Progenitor cell of endocrine pancreas (in vitro differentiated cells): ENCODE results near the gene CCDC88B. TPM values are rescaled to one million over a fixed set of nuclear protein-coding genes. Genes with fewer than 3 reads are reported as not detected.

Experiments
- DNase-seq: peaks from one replicate; pipeline ENCODE4 v3.0.0; 2021; ENCODE audit warnings: low spot score; ENCODE audit not compliant: unreplicated experiment
- H3K27ac Mint-ChIP-seq: 2 replicates; pipeline ENCODE4 v1.8.0; 2021; ENCODE audit warnings: mild to moderate bottlenecking, moderate library complexity, mixed read lengths
- H3K27me3 Mint-ChIP-seq: 2 replicates; pipeline ENCODE4 v1.8.0; 2021; ENCODE audit warnings: mixed read lengths
- H3K36me3 Mint-ChIP-seq: 2 replicates; pipeline ENCODE4 v1.8.0; 2022; ENCODE audit warnings: mixed read lengths; ENCODE audit not compliant: insufficient read depth
- H3K4me1 Mint-ChIP-seq: 2 replicates; pipeline ENCODE4 v1.8.0; 2021; ENCODE audit warnings: low read depth, mixed read lengths
- H3K4me3 Mint-ChIP-seq: 2 replicates; pipeline ENCODE4 v1.8.0; 2021; ENCODE audit warnings: low read depth, mild to moderate bottlenecking, moderate library complexity, mixed read lengths
- H3K9me3 Mint-ChIP-seq: 2 replicates; pipeline ENCODE4 v1.8.0; 2021; ENCODE audit warnings: low read depth, mixed read lengths
- CTCF ChIP-seq: fragments of 200-600 bp; sonication (generic); IDR thresholded peaks from one replicate; pipeline ENCODE4 v1.5.0; 2021; ENCODE audit warnings: antibody characterized with exemption, mild to moderate bottlenecking; ENCODE audit not compliant: unreplicated experiment
- total RNA-seq: library from RNA; stranded (reverse); gene quantifications from 2 replicates; pipeline ENCODE4 v1.2.1, GENCODE V29; 2021

CCDC88B gene
- total RNA-seq, 1 donor from 2014 or later = 4.3 TPM

GRCh38 chr11:64304032-64304315 is 36.0 kb upstream of the CCDC88B start:
- no peak for DNase-seq
- H3K4me1 Mint-ChIP-seq = peaks cover 14% of the 10 kb centered on the region
- peaks cover 30% of the 10 kb centered on the region for H3K27me3 Mint-ChIP-seq
- no peak for TF ChIP-seq CTCF
- no peak overlapping the region for H3K27ac Mint-ChIP-seq
- no peaks in the 10 kb centered on the region for H3K9me3 Mint-ChIP-seq
- no peak overlapping the region for H3K4me3 Mint-ChIP-seq
- no peaks in the 10 kb centered on the region for H3K36me3 Mint-ChIP-seq

GRCh38 chr11:64304316-64305072 is 35.5 kb upstream of the CCDC88B start:
- Mint-ChIP-seq H3K36me3 (no peaks in the 10 kb centered on the region), H3K27ac (peak overlapping the region; percentile 95), H3K4me3 (peak overlapping the region; percentile 79), H3K4me1 (peaks cover 14% of the 10 kb centered on the region), H3K9me3 (no peaks in the 10 kb centered on the region), H3K27me3 (peaks cover 25% of the 10 kb centered on the region)
- peak; percentile 82 for DNase-seq
- TF ChIP-seq CTCF = peak; percentile 85

- Mint-ChIP-seq H3K27ac (peak within 1 kb of the TSS; percentile 96), H3K36me3 (no peaks in the 10 kb centered on the region), H3K4me3 (peak within 1 kb of the TSS; percentile 94), H3K9me3 (no peaks in the 10 kb centered on the region), H3K4me1 (peaks cover 12% of the 10 kb centered on the region), H3K27me3 (peaks cover 18% of the 10 kb centered on the region)
- TF ChIP-seq CTCF = no peak
- peak; percentile 99 for DNase-seq
These were observed 34.8 kb upstream of the CCDC88B start, which contains the start of gene ESRRA for GRCh38 chr11:64305075-64305690. ESRRA (plus strand) TSS chr11:64305524; CDS start chr11:64307180, 1,656 bp downstream.

GRCh38 chr11:64305691-64306562 is 34.1 kb upstream of the CCDC88B start:
- Mint-ChIP-seq H3K4me1 (peaks cover 9% of the 10 kb centered on the region), H3K4me3 (peak overlapping the region; percentile 94), H3K9me3 (no peaks in the 10 kb centered on the region), H3K27ac (peak overlapping the region; percentile 96), H3K36me3 (no peaks in the 10 kb centered on the region), H3K27me3 (peaks cover 10% of the 10 kb centered on the region)
- peak; percentile 57 for TF ChIP-seq CTCF
- peak; percentile 75 for DNase-seq

- no peaks in the 10 kb centered on the region for H3K36me3 Mint-ChIP-seq
- H3K27me3 Mint-ChIP-seq = peaks cover 9% of the 10 kb centered on the region
- TF ChIP-seq CTCF = no peak
- no peaks in the 10 kb centered on the region for H3K9me3 Mint-ChIP-seq
- no peak for DNase-seq
- peak overlapping the region; percentile 96 for H3K27ac Mint-ChIP-seq
- peak overlapping the region; percentile 94 for H3K4me3 Mint-ChIP-seq
- H3K4me1 Mint-ChIP-seq = peaks cover 9% of the 10 kb centered on the region
These were observed 33.5 kb upstream of the CCDC88B start for GRCh38 chr11:64306563-64306875.
